Measurements from ENCODE around the gene LRRC17. TPM values are rescaled to one million over a fixed set of nuclear protein-coding genes. Genes with fewer than 3 reads are reported as not detected.
"Not testable (repeated sequence)": the region's sequence is repeated elsewhere in the genome, so short reads cannot be mapped to it uniquely, and the experiment has no call there.

The LRRC17 gene
- total RNA-seq, 1 donor from 2014 or later, result 2.3 TPM

DNA sequence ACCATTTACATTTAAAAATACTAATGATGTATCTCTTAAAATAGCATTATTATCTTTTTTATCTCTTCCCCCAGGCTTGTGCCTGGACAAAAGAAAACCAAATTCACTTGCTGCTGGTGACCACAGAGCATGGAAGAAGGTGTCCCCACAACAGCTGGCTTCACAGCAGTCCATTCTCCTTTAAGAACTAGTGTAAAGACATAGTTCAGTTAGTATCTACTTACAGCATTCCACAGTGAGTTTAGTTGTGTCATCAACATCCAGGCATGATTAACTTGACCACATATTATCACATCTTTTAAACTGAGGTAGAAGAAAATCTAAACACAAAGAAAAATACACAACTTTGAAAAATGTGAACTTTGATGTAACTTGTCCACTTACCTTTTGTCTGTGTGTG lies 55.0 kb downstream of the LRRC17 start:
- no peak for DNase-seq
- intact Hi-C loops (cut with micrococcal nuclease), result no loop called here
- TF ChIP-seq CTCF (IDR thresholded peaks at IDR 0.05; ENCODE audit: borderline replicate concordance), result no peak
- Histone ChIP-seq H3K9me3 (replicated peaks) (no peaks in the 10 kb centered on the region), H3K36me3 (no peaks in the 10 kb centered on the region), H3K27me3 (ENCODE audit: low read depth) (no peaks in the 10 kb centered on the region), H3K4me3 (no peak overlapping the region), H3K4me1 (no peaks in the 10 kb centered on the region), H3K27ac (replicated peaks) (no peak overlapping the region)

DNA sequence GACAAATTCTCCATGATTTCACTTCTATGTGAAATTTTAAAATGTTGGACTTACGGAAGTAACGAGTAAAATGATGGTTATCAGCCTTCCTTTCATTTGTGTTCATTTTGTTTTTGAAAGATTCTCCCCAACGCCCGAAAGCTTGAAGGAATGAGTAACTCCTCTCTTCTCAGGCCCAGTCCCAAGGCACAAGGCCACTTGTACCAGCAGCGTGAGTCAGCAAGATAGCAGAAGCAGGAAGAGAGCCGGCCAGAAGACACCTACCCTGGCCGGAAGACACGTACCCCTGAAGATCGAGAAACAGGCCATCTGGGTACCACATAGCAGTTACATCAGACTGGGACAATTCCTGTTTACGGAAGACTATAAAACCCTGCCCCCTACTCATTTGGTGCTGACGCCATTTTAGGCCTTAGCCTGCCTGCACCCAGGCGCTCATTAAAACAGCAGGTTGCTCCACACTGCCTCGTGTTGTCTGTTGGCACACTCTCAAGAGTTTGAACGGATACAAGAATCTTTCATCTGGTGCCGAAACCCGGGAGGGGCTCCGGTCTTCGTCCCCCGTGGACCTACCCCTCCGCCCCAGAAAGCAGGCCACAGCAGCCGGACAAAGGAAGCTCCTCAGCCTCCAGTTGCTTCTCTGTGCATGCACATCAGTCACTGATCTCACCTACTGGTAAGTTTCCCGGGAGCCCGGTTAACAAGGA lies 60.4 kb downstream of the LRRC17 start:
- H3K27ac ChIP-seq (replicated peaks), result no peak overlapping the region
- no peaks in the 10 kb centered on the region for H3K27me3 ChIP-seq (ENCODE audit: low read depth)
- intact Hi-C loops (cut with micrococcal nuclease), result no loop called here
- H3K9me3 ChIP-seq (replicated peaks), result no peaks in the 10 kb centered on the region
- no peak for DNase-seq
- H3K36me3 ChIP-seq, result no peaks in the 10 kb centered on the region
- no peak for TF ChIP-seq CTCF (IDR thresholded peaks at IDR 0.05; ENCODE audit: borderline replicate concordance)
- H3K4me1 ChIP-seq, result no peaks in the 10 kb centered on the region
- no peak overlapping the region for H3K4me3 ChIP-seq

DNA sequence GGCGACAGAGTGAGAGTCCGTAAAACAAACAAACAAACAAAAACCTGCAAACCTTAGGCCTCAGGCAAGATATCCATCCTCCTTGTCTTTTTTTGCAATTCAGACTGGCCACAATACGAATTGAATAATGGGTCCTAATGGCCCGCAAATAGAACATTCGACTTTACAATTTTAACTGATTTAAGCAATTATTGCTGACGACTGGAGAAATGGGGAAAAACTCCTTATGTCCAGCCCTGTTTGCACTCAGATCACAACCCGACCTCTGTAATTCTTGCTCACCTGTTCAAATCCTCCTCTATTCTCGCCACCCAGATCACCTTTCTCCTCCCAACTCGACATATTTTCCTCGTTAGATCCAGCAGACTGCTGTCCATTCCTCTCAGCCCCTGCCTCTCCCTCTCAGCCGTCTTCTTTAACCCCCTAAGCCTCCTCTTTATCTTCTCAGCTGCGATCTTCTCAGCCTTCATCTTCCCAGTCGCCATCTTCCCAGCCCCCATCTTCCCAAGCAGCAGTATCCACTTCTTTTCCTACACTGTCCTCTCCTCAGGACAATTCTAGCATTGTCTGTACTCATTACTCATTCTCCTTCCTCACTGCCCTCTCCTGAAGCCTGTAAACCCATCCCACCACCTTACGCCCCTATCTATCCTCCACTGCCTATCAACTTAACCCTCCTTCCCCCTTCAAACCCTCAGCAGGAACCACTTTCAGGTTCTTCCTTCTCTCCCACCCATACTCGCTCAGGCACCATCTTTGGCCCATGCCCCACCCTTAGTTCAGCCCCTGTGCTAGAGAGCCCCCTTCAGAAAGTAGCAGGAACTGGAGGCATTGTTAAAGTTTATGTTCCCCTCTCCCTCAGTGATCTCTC lies 61.8 kb downstream of the LRRC17 start:
- H3K4me3 ChIP-seq, result no peak overlapping the region
- H3K4me1 ChIP-seq, result no peaks in the 10 kb centered on the region
- no peaks in the 10 kb centered on the region for H3K27me3 ChIP-seq (ENCODE audit: low read depth)
- H3K9me3 ChIP-seq (replicated peaks), result peaks cover 13% of the 10 kb centered on the region
- no peak overlapping the region for H3K27ac ChIP-seq (replicated peaks)
- intact Hi-C loops (cut with micrococcal nuclease), result no loop called here
- DNase-seq, result no peak
- no peaks in the 10 kb centered on the region for H3K36me3 ChIP-seq
- peak; percentile 26 for TF ChIP-seq CTCF (IDR thresholded peaks at IDR 0.05; ENCODE audit: borderline replicate concordance)

GRCh38 chr7:102975854-102976253 lies 63.1 kb downstream of the LRRC17 start:
- Histone ChIP-seq H3K4me1 (no peaks in the 10 kb centered on the region), H3K27ac (replicated peaks) (no peak overlapping the region), H3K27me3 (ENCODE audit: low read depth) (no peaks in the 10 kb centered on the region), H3K4me3 (no peak overlapping the region), H3K36me3 (no peaks in the 10 kb centered on the region), H3K9me3 (replicated peaks) (peaks cover 25% of the 10 kb centered on the region)
- intact Hi-C loops (cut with micrococcal nuclease), result no loop called here
- no peak for TF ChIP-seq CTCF (IDR thresholded peaks at IDR 0.05; ENCODE audit: borderline replicate concordance)
- no peak for DNase-seq

- DNase-seq, result no peak
- no peak overlapping the region for H3K4me3 ChIP-seq
- H3K27me3 ChIP-seq (ENCODE audit: low read depth), result no peaks in the 10 kb centered on the region
- no peaks in the 10 kb centered on the region for H3K4me1 ChIP-seq
- peaks cover 25% of the 10 kb centered on the region for H3K9me3 ChIP-seq (replicated peaks)
- no peak overlapping the region for H3K27ac ChIP-seq (replicated peaks)
- intact Hi-C loops (cut with micrococcal nuclease), result no loop called here
- no peaks in the 10 kb centered on the region for H3K36me3 ChIP-seq
- TF ChIP-seq CTCF (IDR thresholded peaks at IDR 0.05; ENCODE audit: borderline replicate concordance), result no peak
Observed at GRCh38 chr7:102976493-102976892, 63.7 kb downstream of the LRRC17 start.

DNA sequence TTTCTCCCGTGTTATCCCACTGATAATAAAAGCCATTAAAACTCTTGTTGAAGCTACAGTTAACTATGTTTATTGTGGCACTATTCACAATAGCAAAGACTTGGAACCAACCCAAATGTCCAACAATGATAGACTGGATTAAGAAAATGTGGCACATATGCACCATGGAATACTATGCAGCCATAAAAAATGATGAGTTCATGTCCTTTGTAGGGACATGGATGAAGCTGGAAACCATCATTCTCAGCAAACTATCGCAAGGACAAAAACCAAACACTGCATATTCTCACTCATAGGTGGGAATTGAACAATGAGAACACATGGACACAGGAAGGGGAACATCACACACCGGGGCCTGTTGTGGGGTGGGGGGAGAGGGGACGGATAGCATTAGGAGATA lies 64.8 kb downstream of the LRRC17 start:
- H3K4me1 ChIP-seq; intact Hi-C loops (cut with micrococcal nuclease); H3K36me3 ChIP-seq; H3K27me3 ChIP-seq (ENCODE audit: low read depth); DNase-seq; H3K4me3 ChIP-seq; H3K27ac ChIP-seq (replicated peaks): not testable (repeated sequence)
- peaks cover 25% of the 10 kb centered on the region for H3K9me3 ChIP-seq (replicated peaks)
